GM12875 (cell line): ENCODE data around the gene SLIT3.
"Not testable (repeated sequence)": the region's sequence is repeated elsewhere in the genome, so short reads cannot be mapped to it uniquely, and the experiment has no call there.

Source experiments
- H3K4me3 ChIP-seq: one replicate; pipeline ENCODE4 v1.5.1; 2011; ENCODE audit warnings: low read depth, low read length, control low read depth
- TF ChIP-seq, protein P1 (sequence below): IDR thresholded peaks from 2 replicates; pipeline ENCODE4 v1.5.1; 2011; ENCODE audit warnings: low read depth, mild to moderate bottlenecking, control low read depth, inconsistent platforms, low read length, moderate library complexity, borderline replicate concordance; ENCODE audit not compliant: insufficient read depth

Gene SLIT3

DNA sequence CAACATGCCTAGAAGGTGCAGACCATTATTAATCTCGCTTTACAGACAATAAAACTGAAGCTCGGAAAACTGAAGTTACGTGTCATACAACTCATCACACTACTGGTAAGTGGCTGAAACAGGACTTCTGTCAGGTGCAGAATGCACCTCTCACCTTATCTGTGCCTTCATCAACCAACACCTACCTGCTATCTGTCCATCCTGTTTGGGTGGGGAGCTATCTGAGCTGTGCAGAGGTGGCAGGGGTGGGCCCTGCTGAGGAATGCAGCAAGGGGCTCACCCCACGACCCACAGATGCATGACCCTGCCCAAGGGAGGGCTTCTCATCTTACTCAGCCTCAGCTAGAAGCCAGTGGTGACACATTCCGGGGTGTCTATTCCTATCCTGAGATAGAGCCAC is 81.6 kb downstream of the SLIT3 start:
- TF ChIP-seq, protein P1, sequence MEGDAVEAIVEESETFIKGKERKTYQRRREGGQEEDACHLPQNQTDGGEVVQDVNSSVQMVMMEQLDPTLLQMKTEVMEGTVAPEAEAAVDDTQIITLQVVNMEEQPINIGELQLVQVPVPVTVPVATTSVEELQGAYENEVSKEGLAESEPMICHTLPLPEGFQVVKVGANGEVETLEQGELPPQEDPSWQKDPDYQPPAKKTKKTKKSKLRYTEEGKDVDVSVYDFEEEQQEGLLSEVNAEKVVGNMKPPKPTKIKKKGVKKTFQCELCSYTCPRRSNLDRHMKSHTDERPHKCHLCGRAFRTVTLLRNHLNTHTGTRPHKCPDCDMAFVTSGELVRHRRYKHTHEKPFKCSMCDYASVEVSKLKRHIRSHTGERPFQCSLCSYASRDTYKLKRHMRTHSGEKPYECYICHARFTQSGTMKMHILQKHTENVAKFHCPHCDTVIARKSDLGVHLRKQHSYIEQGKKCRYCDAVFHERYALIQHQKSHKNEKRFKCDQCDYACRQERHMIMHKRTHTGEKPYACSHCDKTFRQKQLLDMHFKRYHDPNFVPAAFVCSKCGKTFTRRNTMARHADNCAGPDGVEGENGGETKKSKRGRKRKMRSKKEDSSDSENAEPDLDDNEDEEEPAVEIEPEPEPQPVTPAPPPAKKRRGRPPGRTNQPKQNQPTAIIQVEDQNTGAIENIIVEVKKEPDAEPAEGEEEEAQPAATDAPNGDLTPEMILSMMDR: no peak
- no peak overlapping the region for H3K4me3 ChIP-seq

- no peak overlapping the region for H3K4me3 ChIP-seq
- TF ChIP-seq, protein P1: no peak
These were observed 82.1 kb downstream of the SLIT3 start for GRCh38 chr5:169218861-169219260.

DNA sequence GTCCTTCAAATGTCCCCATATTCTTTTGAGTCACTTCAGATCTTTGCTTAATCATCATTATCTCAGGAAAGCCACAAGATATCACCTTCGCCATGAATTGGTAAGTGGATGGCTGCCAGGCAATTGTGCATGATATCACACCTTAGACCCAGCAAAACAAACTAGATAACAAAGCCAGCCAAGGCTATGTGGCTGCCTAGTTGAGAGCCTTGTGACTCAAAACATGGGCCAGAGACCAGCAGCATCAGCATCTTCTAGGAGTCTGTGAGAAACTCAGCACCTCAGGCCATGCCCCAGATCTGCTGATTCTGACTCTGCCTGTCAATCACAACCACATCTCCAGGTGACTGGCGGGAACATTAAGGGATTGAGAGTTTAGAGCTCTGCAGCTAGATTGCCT is 82.8 kb downstream of the SLIT3 start:
- no peak overlapping the region for H3K4me3 ChIP-seq
- TF ChIP-seq, protein P1: no peak

GRCh38 chr5:169216866-169217265 is 84.1 kb downstream of the SLIT3 start:
- TF ChIP-seq, protein P1: no peak
- H3K4me3 ChIP-seq: no peak overlapping the region

GRCh38 chr5:169213479-169213878 is 87.5 kb downstream of the SLIT3 start:
- TF ChIP-seq, protein P1: no peak
- H3K4me3 ChIP-seq: no peak overlapping the region

DNA sequence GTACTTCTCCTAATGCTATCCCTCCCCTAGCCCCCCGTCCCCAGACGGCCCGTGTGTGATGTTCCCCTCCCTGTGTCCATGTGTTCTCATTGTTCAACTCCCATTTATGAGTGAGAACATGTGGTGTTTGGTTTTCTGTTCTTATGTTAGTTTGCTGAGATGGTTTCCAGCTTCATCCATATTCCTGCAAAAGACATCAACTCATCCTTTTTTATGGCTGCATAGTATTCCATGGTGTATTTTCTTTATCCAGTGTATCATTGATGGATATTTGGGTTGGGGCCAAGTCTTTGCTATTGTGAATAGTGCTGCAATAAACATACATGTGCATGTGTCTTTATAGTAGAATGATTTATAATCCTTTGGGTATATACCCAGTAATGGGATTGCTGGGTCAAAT is 89.2 kb downstream of the SLIT3 start:
- not testable (repeated sequence) for H3K4me3 ChIP-seq

DNA sequence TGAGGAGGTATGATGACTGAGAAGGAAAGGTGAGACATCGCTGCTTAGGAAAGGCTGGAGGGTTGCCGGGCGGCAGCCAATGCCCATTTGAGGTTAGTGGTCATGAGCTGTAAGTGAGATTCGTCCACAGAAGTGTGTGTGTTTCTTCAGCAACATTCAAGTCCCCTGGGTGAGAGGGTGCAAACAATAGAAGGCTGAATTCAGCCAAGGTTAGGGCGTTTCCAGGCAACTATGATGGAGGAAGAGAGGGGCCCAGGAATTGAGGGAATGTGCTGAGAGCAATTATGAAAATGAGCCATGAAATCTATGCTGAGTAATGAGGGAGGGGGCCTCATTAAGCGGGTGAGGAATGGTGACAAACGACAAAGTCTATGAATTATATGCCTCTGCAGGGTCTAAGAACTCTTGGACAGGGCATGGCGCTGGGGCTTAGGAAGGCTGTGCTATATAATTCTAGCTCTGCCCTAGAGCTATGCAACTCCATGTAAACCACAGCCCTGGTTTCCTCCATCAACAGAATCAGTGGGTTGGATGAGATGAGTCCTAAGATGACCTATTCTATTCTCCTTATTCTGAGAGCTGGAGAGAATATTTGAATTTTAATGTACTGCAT is 96.0 kb downstream of the SLIT3 start:
- TF ChIP-seq, protein P1: no peak
- H3K4me3 ChIP-seq: no peak overlapping the region

- TF ChIP-seq, protein P1: no peak
- no peak overlapping the region for H3K4me3 ChIP-seq
These were observed 98.0 kb downstream of the SLIT3 start for GRCh38 chr5:169202969-169203368.
